ENCODE data around the gene DCDC2B.

DNA sequence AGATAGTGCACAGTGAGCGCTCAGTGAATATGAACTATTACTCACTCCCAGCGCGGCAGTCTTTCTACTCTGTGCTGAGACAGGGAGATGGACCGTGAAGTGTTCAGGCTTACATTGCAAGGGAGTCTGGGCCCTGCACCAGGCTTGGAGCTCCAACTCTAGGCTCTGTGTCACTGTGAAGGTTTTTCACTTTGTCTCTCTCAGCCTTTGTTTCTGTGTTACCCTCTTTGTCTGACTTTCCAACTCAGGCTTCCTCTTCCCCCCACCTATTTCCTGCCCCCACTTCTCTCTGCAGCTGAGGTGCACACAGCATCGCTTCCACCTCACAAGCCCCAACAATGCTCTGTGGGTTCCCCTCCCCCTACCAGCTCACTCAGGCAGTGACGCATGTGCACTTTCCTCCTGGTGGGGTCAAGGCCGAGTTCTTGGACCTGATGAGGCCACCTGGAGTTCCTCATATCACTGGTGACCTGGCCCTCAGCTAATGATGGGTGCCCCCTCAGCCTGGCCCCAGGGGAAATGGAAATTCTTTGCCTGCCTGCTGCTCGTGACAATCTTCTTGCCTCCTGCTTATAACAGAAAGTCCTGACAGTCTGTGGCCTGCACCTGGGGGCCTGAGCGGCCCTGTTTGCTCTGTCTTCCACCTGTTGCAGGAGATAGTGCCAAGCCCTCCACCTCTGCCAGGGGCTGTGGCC, 41.1 kb downstream of the DCDC2B start:
- TF ChIP-seq, protein P1, sequence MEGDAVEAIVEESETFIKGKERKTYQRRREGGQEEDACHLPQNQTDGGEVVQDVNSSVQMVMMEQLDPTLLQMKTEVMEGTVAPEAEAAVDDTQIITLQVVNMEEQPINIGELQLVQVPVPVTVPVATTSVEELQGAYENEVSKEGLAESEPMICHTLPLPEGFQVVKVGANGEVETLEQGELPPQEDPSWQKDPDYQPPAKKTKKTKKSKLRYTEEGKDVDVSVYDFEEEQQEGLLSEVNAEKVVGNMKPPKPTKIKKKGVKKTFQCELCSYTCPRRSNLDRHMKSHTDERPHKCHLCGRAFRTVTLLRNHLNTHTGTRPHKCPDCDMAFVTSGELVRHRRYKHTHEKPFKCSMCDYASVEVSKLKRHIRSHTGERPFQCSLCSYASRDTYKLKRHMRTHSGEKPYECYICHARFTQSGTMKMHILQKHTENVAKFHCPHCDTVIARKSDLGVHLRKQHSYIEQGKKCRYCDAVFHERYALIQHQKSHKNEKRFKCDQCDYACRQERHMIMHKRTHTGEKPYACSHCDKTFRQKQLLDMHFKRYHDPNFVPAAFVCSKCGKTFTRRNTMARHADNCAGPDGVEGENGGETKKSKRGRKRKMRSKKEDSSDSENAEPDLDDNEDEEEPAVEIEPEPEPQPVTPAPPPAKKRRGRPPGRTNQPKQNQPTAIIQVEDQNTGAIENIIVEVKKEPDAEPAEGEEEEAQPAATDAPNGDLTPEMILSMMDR (IDR thresholded peaks at IDR 0.05 in 4 of 5, conservative IDR thresholded peaks at IDR 0.05 in 1 of 5) = no peak
- peak in 1 of 2 donors; percentile 19 for TF ChIP-seq POLR2A (IDR thresholded peaks at IDR 0.05)

All from gastrocnemius medialis (tissue), 4 donors.